NK-92 (cell line): ENCODE measurements around the gene XYLB.

Source experiments
- DNase-seq: peaks from one replicate; lab custom pipeline; 2025; ENCODE audit not compliant: unreplicated experiment; lab: John Stamatoyannopoulos, UW

Gene XYLB

DNA sequence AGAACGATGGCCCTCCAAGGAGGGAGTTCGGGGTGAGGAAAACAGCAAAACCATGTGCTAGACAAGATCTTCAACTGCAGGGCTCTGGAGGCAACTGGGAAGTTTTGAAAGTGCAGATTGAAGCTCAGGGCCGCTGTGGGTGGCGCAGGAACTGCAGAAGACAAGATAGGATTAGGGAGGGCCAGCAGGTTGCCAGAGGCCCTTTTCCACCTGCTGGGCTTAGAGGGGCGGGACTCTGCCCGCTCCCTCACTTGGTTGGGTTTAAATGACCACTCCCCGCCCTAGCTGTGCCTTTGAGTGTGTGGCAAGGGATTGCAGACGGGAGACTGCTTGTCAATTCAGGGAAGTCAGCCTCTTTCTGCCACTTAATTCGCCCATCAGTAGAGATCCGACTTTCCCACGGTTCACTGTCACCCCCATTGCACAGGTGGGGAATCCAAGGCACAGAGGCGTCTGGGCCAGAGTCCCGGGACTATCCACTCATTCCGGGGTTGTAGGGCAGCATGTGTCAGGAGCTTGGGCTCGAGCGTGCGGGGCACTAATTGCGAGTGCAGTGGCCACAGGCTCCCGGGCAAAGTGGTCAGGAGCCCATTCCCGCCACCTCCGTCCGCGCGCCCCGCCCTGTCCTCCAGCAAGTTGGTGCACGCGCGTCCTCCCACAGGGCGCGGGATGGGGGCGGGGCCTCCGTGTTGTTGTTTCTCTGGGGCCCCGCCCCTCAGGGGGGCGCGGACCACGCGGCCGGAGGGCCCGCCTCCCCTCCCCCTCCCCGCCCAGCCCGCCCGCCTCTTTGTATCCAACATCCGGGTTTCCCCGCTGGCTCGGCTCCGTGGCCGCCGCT, 106.7 kb downstream of the XYLB start, which contains the start of gene ACVR2B:
TSS of gene ACVR2B (plus strand) at position 816 of the 838 bp plus-strand sequence. CDS start 433 bp downstream, outside the sequence.
- no peak for DNase-seq

DNA sequence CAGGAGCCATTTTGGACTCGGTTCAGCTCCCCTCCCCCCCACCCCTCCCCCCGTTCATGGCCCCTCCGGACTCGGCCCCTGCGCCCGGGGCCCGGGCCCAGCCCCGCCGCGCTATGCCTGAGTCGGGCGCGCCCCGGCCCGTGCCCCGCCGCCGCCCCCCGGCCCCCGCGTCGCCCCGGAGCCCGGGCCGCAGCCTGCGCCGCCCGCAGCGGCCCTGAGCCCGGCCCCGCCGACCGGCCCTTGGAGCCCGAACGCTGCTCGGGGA, 107.3 kb downstream of the XYLB start:
- no peak for DNase-seq

DNA sequence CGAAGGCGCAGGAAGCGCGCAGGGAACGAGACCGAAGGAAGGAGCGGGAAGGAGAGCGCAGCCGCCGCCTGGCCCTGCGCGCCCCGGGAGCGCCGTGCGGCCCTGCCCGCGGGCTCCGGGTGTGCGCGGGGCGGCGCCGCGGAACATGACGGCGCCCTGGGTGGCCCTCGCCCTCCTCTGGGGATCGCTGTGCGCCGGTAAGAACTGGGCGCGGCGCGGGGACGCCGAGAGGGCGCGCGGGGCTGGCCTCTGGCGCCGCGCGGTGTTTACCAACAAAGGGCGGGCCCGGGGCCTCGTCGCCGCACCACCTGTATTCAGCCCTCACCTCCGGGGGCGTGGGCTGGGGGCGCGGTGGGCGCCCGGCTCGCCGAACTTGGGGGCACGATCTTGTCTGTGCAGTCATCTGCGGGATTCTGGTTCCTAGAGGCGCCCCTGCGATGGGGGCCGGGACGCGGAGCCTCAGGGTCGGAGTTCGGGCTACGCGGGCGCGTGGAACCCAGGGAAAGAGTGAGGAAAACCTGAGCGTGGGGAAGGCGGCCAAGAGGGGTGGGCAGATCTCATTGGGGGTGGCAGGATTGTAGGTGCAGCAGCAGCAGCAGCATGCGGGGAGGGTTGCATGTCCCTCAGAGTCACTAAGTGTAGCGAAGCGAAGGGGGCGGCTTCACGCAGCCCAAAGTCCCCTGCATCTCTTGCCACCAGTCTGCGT, 107.7 kb downstream of the XYLB start:
- DNase-seq, result no peak

DNA sequence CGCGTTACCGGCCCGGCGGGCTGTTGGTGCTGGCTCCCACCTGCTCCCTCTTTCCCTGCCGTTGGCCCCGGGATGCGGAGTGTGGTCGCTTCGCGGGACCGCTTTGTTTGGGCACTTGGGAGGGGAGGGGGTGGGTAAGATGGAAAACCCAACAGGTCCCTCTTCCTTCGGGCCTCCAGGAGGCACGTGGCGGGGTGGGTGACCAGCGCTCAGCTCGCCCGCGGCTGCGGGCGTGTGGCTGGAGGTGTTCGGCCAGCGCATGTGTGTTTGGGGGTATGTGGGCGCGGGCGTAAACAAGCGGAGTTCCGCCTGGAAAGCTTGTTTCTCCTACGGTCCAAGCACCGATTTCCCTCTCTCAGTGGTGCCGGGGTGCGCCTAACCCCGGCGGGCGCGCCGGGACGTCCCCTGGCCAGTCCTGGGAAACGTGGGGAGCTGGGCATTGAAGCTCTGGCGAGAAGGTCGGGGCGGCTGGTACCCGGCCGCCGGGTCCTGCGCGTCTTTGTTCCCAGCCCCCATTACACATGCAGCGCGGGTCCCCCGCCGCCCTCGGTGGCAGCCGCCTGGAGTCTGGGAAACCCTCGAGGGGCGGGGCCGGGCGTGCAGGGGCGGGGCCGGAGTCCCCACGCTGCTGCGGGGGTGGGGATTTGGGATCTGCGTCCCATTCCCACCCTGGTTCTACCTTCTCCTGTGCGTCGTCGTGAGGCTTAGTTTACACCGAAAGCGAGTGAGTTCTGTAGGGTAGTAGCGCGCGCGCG, 108.5 kb downstream of the XYLB start:
- no peak for DNase-seq

DNA sequence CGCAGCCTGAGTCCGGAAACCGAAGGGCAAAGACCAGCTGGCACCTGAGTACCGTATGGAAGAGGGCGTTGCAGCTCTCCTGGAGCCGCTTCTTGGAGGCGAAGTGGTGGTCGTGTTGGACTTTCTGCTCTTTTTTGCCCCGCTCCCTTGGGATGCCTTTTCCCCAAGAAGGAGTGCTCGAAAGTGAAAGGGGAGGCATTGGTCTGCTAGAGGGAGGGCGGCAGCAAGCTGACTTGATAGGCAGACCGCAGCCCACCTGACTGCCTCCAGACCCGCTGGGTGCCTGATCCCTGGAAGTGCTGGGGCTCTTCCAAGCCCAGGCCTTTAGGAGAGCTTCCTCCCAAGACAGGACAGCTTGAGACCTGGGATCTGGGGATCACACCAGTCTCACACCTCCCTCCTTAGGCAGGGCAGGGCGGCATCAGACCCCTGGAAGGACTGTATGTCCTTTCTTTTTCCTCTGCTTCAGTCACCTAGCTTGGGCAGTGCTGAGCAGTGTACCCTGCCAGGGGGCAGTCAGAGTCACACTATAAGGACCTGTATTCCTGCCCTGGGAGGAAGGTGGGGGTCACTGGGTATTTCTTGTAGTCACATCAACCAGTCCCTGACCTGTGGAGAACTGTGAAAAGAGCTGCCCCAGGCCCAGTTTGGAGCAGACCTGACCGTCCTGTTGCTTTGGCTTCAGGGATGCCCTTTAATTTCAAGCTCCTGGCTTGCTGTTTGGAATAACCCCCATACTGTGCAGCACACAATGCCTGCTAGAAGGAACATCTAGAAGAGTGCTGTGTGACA, 109.2 kb downstream of the XYLB start:
- DNase-seq, result no peak

DNA sequence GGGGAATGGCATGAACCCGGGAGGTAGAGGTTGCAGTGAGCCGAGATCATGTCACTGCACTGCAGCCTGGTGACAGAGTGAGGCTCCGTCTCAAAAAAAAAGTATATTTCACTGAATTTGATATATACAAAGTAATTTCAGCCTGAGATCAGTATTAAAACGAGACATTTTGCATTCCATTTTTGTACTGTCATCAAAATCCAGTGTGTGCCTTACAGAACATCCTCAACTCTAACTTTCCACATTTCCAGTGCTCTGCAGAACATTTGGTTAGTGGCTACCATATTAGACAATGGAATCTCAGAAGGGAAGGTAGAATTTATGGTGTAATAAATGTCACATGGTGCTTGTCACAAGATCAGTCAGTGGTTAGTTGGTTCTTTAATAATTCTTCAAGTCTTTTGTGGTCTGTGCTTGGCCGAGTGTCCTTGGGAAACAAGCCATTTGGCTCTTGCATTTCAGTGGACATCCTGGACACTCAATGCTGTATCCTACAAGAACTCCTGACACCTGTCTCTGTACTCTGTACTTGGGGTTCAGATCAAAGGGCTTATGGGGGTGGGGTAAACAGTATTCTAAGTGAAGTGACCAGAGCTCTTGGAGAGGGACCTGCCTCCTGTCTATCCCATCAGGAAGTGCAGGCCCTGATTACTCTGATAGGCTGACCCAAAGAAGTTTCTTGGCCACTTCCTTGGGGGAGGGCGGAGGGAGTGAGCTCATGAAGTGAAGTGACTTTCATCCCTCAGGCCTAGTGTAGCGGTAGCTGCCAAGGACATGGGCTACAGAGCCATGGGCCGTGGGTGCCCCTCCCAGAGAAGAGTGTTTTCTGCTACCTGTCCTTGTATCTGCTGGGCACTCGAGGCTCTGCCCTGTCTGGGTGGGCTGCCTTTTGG, 110.8 kb downstream of the XYLB start:
- DNase-seq, result no peak

DNA sequence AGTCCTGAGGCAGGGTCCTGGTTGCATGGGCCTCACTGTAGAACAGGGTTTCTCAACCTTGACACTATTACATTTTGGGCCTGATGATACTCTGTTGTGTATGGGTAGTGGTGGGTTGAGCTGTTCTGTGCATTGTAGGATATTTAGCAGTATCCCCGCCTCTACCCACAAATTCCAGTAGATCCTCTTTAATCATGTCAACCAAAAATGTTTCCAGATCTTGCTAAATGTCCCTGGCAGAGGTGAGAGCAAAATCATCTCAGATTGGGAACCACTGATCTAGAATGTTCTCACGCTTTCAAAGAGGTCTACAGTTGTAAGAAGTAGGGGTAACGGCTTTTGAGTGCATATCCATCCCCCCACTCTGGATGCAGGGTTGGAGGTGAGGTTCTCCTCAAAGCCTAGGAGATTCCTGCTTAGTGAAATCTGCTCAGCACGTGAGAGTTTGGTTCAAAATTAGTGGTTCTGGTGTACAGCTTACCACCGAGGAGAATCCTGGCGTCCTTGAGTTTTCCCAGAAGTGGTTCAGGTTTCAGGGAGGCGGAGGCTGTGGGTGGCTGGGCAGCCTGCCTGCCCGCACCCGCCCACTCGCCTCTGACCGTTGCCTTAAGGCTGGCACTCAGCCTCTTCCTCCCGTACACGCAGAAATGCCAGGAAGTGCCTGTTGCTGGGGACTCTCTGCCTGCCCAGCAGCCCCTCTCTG, 112.4 kb downstream of the XYLB start:
- no peak for DNase-seq

DNA sequence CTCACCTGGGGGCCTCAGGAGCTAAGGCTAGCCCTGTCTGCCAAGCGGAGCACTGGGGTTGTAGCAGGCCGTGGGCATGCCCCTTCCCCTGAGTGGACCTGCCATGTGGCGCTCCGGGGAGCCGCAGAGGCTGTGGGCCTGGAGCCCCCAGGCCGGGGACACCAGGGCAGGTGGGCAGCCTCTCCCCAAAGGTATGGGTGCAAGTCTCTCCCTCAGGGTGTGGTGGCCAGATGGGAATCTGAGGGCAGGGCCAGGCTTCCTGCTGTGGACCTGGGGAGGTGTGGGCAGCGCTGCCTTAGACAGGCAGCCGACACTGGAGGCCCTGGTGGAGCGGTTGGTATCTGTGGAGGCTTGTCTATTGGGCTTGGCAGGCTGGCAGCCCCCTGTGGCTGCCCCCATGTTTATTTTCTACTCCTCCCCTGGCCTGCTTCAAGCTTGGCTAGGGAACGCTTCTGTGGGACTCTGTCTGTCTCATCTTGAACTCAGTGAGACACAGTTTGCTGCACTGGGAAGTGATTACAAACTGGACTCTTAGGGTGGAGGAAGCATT, 113.0 kb downstream of the XYLB start:
- DNase-seq, result no peak

DNA sequence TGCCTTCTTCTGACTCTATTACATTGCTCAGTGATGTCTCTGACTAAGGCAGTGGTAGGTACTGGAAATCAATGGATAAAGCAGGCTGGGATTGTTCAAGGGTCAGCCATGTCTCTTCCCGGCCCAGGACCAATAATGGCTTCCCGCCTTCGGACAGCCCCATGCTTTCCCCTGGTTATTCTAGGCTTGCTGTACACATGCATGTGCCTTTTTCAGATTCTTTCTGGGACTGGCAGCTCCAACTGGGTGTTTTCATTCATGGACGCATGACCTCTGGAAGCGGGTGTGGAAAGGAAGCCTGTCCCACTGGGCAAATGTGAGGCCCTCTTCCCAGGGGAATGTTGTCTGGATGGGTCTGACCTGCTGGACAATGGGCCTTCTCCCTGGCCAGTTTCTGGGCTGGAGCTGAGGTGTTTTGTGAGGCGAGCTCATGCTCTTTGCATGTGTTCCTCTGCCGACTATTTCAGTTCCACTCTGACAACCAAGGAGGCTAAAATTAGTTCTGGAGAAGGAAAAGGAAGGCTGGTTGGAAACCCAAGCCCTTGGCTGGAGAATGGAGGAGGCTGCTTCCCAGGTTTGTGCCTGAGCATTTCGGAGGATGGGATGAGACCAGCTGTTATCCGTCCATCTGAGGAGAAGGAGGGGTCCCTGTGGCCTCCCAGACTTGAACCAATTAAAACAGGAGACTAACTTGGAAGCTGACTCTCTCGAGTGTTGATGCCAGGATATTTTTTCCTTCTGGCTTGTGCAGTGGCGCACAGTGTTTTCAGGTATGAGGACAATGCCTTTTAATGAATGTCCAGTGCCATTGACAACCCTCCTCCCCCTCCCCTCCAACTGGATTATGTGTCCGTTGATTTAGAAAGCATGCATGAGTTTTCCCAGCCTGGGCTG, 114.0 kb downstream of the XYLB start:
- DNase-seq, result no peak
